ENCODE results near the gene SLCO3A1.

SLCO3A1 gene

GRCh38 chr15:92041371-92041770 is 187.9 kb downstream of the SLCO3A1 start:
- Histone ChIP-seq H3K27me3 (ENCODE audit: control insufficient read depth in 5 of 5, insufficient read depth in 4 of 5, low read length in 5 of 5) (no peaks in the 10 kb centered on the region), H3K9ac (ENCODE audit: low read length in 5 of 5) (no peak overlapping the region), H3K36me3 (ENCODE audit: control insufficient read depth in 5 of 5, insufficient read depth in 5 of 5, low read length in 5 of 5) (no peaks in the 10 kb centered on the region), H3K27ac (ENCODE audit: low read depth, low read length) (no peak overlapping the region), H3K4me1 (ENCODE audit: control insufficient read depth in 5 of 5, insufficient read depth in 5 of 5, low read length in 5 of 5) (peaks cover 0 to 18% (median 0%) of the 10 kb centered on the region in 5 donors), H3K4me3 (ENCODE audit: low read depth in 1 of 5, low read length in 5 of 5) (no peak overlapping the region), H3K9me3 (ENCODE audit: control insufficient read depth in 5 of 5, low read length in 5 of 5) (peaks cover 0 to 2% (median 0%) of the 10 kb centered on the region in 5 donors)

GRCh38 chr15:92043283-92043682 is 189.8 kb downstream of the SLCO3A1 start:
- H3K36me3 ChIP-seq (ENCODE audit: control insufficient read depth in 5 of 5, insufficient read depth in 5 of 5, low read length in 5 of 5): no peaks in the 10 kb centered on the region
- H3K9ac ChIP-seq (ENCODE audit: low read length in 5 of 5): no peak overlapping the region
- no peaks in the 10 kb centered on the region for H3K27me3 ChIP-seq (ENCODE audit: control insufficient read depth in 5 of 5, insufficient read depth in 4 of 5, low read length in 5 of 5)
- H3K9me3 ChIP-seq (ENCODE audit: control insufficient read depth in 5 of 5, low read length in 5 of 5): peaks cover 0 to 2% (median 0%) of the 10 kb centered on the region in 5 donors
- no peak overlapping the region for H3K27ac ChIP-seq (ENCODE audit: low read depth, low read length)
- H3K4me3 ChIP-seq (ENCODE audit: low read depth in 1 of 5, low read length in 5 of 5): no peak overlapping the region
- H3K4me1 ChIP-seq (ENCODE audit: control insufficient read depth in 5 of 5, insufficient read depth in 5 of 5, low read length in 5 of 5): peaks cover 0 to 8% (median 0%) of the 10 kb centered on the region in 5 donors

GRCh38 chr15:92044203-92044909 is 190.8 kb downstream of the SLCO3A1 start:
- no peaks in the 10 kb centered on the region for H3K9me3 ChIP-seq (ENCODE audit: control insufficient read depth in 5 of 5, low read length in 5 of 5)
- H3K4me1 ChIP-seq (ENCODE audit: control insufficient read depth in 5 of 5, insufficient read depth in 5 of 5, low read length in 5 of 5): peaks cover 0 to 14% (median 2%) of the 10 kb centered on the region in 5 donors
- no peak overlapping the region for H3K9ac ChIP-seq (ENCODE audit: low read length in 5 of 5)
- no peaks in the 10 kb centered on the region for H3K27me3 ChIP-seq (ENCODE audit: control insufficient read depth in 5 of 5, insufficient read depth in 4 of 5, low read length in 5 of 5)
- H3K4me3 ChIP-seq (ENCODE audit: low read depth in 1 of 5, low read length in 5 of 5): no peak overlapping the region
- no peak overlapping the region for H3K27ac ChIP-seq (ENCODE audit: low read depth, low read length)
- no peaks in the 10 kb centered on the region for H3K36me3 ChIP-seq (ENCODE audit: control insufficient read depth in 5 of 5, insufficient read depth in 5 of 5, low read length in 5 of 5)

- Histone ChIP-seq H3K9me3 (ENCODE audit: control insufficient read depth in 5 of 5, low read length in 5 of 5) (no peaks in the 10 kb centered on the region), H3K27me3 (ENCODE audit: control insufficient read depth in 5 of 5, insufficient read depth in 4 of 5, low read length in 5 of 5) (no peaks in the 10 kb centered on the region), H3K36me3 (ENCODE audit: control insufficient read depth in 5 of 5, insufficient read depth in 5 of 5, low read length in 5 of 5) (no peaks in the 10 kb centered on the region), H3K9ac (ENCODE audit: low read length in 5 of 5) (no peak overlapping the region), H3K4me3 (ENCODE audit: low read depth in 1 of 5, low read length in 5 of 5) (no peak overlapping the region), H3K4me1 (ENCODE audit: control insufficient read depth in 5 of 5, insufficient read depth in 5 of 5, low read length in 5 of 5) (peaks cover 0 to 22% (median 8%) of the 10 kb centered on the region in 5 donors), H3K27ac (ENCODE audit: low read depth, low read length) (no peak overlapping the region)
These were observed 194.4 kb downstream of the SLCO3A1 start for GRCh38 chr15:92047900-92048299.

- H3K4me1 ChIP-seq (ENCODE audit: control insufficient read depth in 5 of 5, insufficient read depth in 5 of 5, low read length in 5 of 5): peaks cover 0 to 21% (median 8%) of the 10 kb centered on the region in 5 donors
- H3K36me3 ChIP-seq (ENCODE audit: control insufficient read depth in 5 of 5, insufficient read depth in 5 of 5, low read length in 5 of 5): no peaks in the 10 kb centered on the region
- H3K4me3 ChIP-seq (ENCODE audit: low read depth in 1 of 5, low read length in 5 of 5): no peak overlapping the region
- H3K27me3 ChIP-seq (ENCODE audit: control insufficient read depth in 5 of 5, insufficient read depth in 4 of 5, low read length in 5 of 5): no peaks in the 10 kb centered on the region
- H3K27ac ChIP-seq (ENCODE audit: low read depth, low read length): no peak overlapping the region
- H3K9me3 ChIP-seq (ENCODE audit: control insufficient read depth in 5 of 5, low read length in 5 of 5): no peaks in the 10 kb centered on the region
- no peak overlapping the region for H3K9ac ChIP-seq (ENCODE audit: low read length in 5 of 5)
These were observed 195.2 kb downstream of the SLCO3A1 start for GRCh38 chr15:92048739-92049138.

GRCh38 chr15:92049290-92049989 is 195.9 kb downstream of the SLCO3A1 start:
- peaks cover 0 to 16% (median 8%) of the 10 kb centered on the region in 5 donors for H3K4me1 ChIP-seq (ENCODE audit: control insufficient read depth in 5 of 5, insufficient read depth in 5 of 5, low read length in 5 of 5)
- H3K9me3 ChIP-seq (ENCODE audit: control insufficient read depth in 5 of 5, low read length in 5 of 5): no peaks in the 10 kb centered on the region
- no peak overlapping the region for H3K27ac ChIP-seq (ENCODE audit: low read depth, low read length)
- no peak overlapping the region for H3K4me3 ChIP-seq (ENCODE audit: low read depth in 1 of 5, low read length in 5 of 5)
- H3K36me3 ChIP-seq (ENCODE audit: control insufficient read depth in 5 of 5, insufficient read depth in 5 of 5, low read length in 5 of 5): no peaks in the 10 kb centered on the region
- H3K27me3 ChIP-seq (ENCODE audit: control insufficient read depth in 5 of 5, insufficient read depth in 4 of 5, low read length in 5 of 5): no peaks in the 10 kb centered on the region
- H3K9ac ChIP-seq (ENCODE audit: low read length in 5 of 5): no peak overlapping the region

GRCh38 chr15:92050220-92050898 is 196.9 kb downstream of the SLCO3A1 start:
- Histone ChIP-seq H3K4me3 (ENCODE audit: low read depth in 1 of 5, low read length in 5 of 5) (no peak overlapping the region), H3K4me1 (ENCODE audit: control insufficient read depth in 5 of 5, insufficient read depth in 5 of 5, low read length in 5 of 5) (peaks cover 0 to 16% (median 8%) of the 10 kb centered on the region in 5 donors), H3K27ac (ENCODE audit: low read depth, low read length) (no peak overlapping the region), H3K27me3 (ENCODE audit: control insufficient read depth in 5 of 5, insufficient read depth in 4 of 5, low read length in 5 of 5) (no peaks in the 10 kb centered on the region), H3K9ac (ENCODE audit: low read length in 5 of 5) (no peak overlapping the region), H3K36me3 (ENCODE audit: control insufficient read depth in 5 of 5, insufficient read depth in 5 of 5, low read length in 5 of 5) (no peaks in the 10 kb centered on the region), H3K9me3 (ENCODE audit: control insufficient read depth in 5 of 5, low read length in 5 of 5) (no peaks in the 10 kb centered on the region)

- Histone ChIP-seq H3K4me3 (ENCODE audit: low read depth in 1 of 5, low read length in 5 of 5) (no peak overlapping the region), H3K9me3 (ENCODE audit: control insufficient read depth in 5 of 5, low read length in 5 of 5) (no peaks in the 10 kb centered on the region), H3K27me3 (ENCODE audit: control insufficient read depth in 5 of 5, insufficient read depth in 4 of 5, low read length in 5 of 5) (no peaks in the 10 kb centered on the region), H3K4me1 (ENCODE audit: control insufficient read depth in 5 of 5, insufficient read depth in 5 of 5, low read length in 5 of 5) (peaks cover 0 to 16% (median 8%) of the 10 kb centered on the region in 5 donors), H3K36me3 (ENCODE audit: control insufficient read depth in 5 of 5, insufficient read depth in 5 of 5, low read length in 5 of 5) (no peaks in the 10 kb centered on the region), H3K27ac (ENCODE audit: low read depth, low read length) (no peak overlapping the region), H3K9ac (ENCODE audit: low read length in 5 of 5) (no peak overlapping the region)
These were observed 198.2 kb downstream of the SLCO3A1 start for GRCh38 chr15:92051716-92052115.

- Histone ChIP-seq H3K4me1 (ENCODE audit: control insufficient read depth in 5 of 5, insufficient read depth in 5 of 5, low read length in 5 of 5) (peaks cover 0 to 15% (median 8%) of the 10 kb centered on the region in 5 donors), H3K27ac (ENCODE audit: low read depth, low read length) (no peak overlapping the region), H3K4me3 (ENCODE audit: low read depth in 1 of 5, low read length in 5 of 5) (no peak overlapping the region), H3K27me3 (ENCODE audit: control insufficient read depth in 5 of 5, insufficient read depth in 4 of 5, low read length in 5 of 5) (no peaks in the 10 kb centered on the region), H3K9ac (ENCODE audit: low read length in 5 of 5) (no peak overlapping the region), H3K9me3 (ENCODE audit: control insufficient read depth in 5 of 5, low read length in 5 of 5) (no peaks in the 10 kb centered on the region), H3K36me3 (ENCODE audit: control insufficient read depth in 5 of 5, insufficient read depth in 5 of 5, low read length in 5 of 5) (no peaks in the 10 kb centered on the region)
These were observed 200.3 kb downstream of the SLCO3A1 start for GRCh38 chr15:92053753-92054316.
